Sigmoid colon (tissue), 4 donors: ENCODE results near the gene MNAT1.

ENCODE experiments used
- CTCF ChIP-seq, 4 experiments: fragments of 450-650 bp in 3 of 4; fragments of 200-600 bp in 1 of 4; IDR thresholded peaks; one replicate each; pipeline ENCODE4 v1.5.1; 2016 to 2019; ENCODE audit warnings: antibody characterized with exemption in 4 of 4, mild to moderate bottlenecking in 3 of 4, moderate library complexity in 2 of 4
- POLR2A ChIP-seq, 2 donors: fragments of 450-650 bp; IDR thresholded peaks; one replicate each; pipeline ENCODE4 v1.6.1; 2016; ENCODE audit warnings: antibody characterized with exemption in 2 of 2, mild to moderate bottlenecking in 2 of 2, moderate library complexity in 2 of 2
- POLR2AphosphoS5 ChIP-seq, 4 donors: sonication (generic); formaldehyde crosslinking; IDR thresholded peaks; one replicate each; pipeline ENCODE4 v1.6.1; 2017; ENCODE audit warnings: antibody characterized with exemption in 4 of 4

GRCh38 chr14:60977847-60978246 lies 243.3 kb downstream of the MNAT1 start:
- TF ChIP-seq POLR2A (IDR thresholded peaks at IDR 0.05) (no peak), POLR2AphosphoS5 (IDR thresholded peaks at IDR 0.05) (no peak), CTCF (IDR thresholded peaks at IDR 0.05) (no peak)
